SIG-M5 (cell line): ENCODE results near the gene XRCC2.

Source experiments
- DNase-seq: peaks from one replicate; lab custom pipeline; 2025; lab: John Stamatoyannopoulos, UW

The XRCC2 gene

GRCh38 chr7:152615031-152615741, 60.8 kb downstream of the XRCC2 start:
- DNase-seq: no peak

- DNase-seq: no peak
These were observed 67.3 kb downstream of the XRCC2 start for GRCh38 chr7:152608656-152609055.

GRCh38 chr7:152608208-152608607, 67.7 kb downstream of the XRCC2 start:
- no peak for DNase-seq

- DNase-seq: no peak
These were observed 68.9 kb downstream of the XRCC2 start for GRCh38 chr7:152607007-152607406.

- DNase-seq: no peak
These were observed 73.0 kb downstream of the XRCC2 start for GRCh38 chr7:152602962-152603361.

GRCh38 chr7:152601305-152601798, 74.6 kb downstream of the XRCC2 start:
- DNase-seq: no peak

GRCh38 chr7:152600266-152600665, 75.7 kb downstream of the XRCC2 start:
- no peak for DNase-seq

GRCh38 chr7:152597507-152597906, 78.4 kb downstream of the XRCC2 start:
- DNase-seq: no peak

GRCh38 chr7:152596824-152597223, 79.1 kb downstream of the XRCC2 start:
- no peak for DNase-seq
